Dermis microvascular lymphatic vessel endothelial cell (primary cell): Measurements from ENCODE around the gene FAM47E. TPM values are rescaled to one million over a fixed set of nuclear protein-coding genes. Genes with fewer than 3 reads are reported as not detected.
"Not testable (repeated sequence)": the region's sequence is repeated elsewhere in the genome, so short reads cannot be mapped to it uniquely, and the experiment has no call there.

Experiments
- DNase-seq, 2 donors: peaks; one replicate each; pipeline versions ENCODE4 v3.0.0 to v3.0.0-alpha.2; 2010; ENCODE audit warnings: low read depth in 2 of 2
- total RNA-seq: library from RNA; depleted of rRNA; stranded (reverse); fragments of >200 nt; gene quantifications from 2 replicates; pipeline ENCODE4 v1.2.1, GENCODE V29; 2014

Gene FAM47E
- total RNA-seq, 1 donor from 2014 or later: 0.26 TPM

- no peak for DNase-seq
Observed at GRCh38 chr4:76226418-76226817, 25.1 kb upstream of the FAM47E start.

GRCh38 chr4:76232681-76233080, 18.8 kb upstream of the FAM47E start:
- no peak for DNase-seq

GRCh38 chr4:76233083-76233482, 18.4 kb upstream of the FAM47E start:
- no peak for DNase-seq

GRCh38 chr4:76233529-76233928, 18.0 kb upstream of the FAM47E start:
- no peak for DNase-seq

- no peak for DNase-seq
Observed at GRCh38 chr4:76233967-76234678, 17.4 kb upstream of the FAM47E start.

- DNase-seq: no peak
Observed at GRCh38 chr4:76234679-76235044, 16.9 kb upstream of the FAM47E start.

GRCh38 chr4:76235407-76235806, 16.1 kb upstream of the FAM47E start:
- DNase-seq: no peak

GRCh38 chr4:76235915-76236314, 15.6 kb upstream of the FAM47E start:
- no peak for DNase-seq

GRCh38 chr4:76238236-76238635, 13.3 kb upstream of the FAM47E start:
- no peak for DNase-seq

- DNase-seq: no peak
Observed at GRCh38 chr4:76238701-76239100, 12.8 kb upstream of the FAM47E start.

GRCh38 chr4:76240236-76240635, 11.3 kb upstream of the FAM47E start:
- DNase-seq: no peak

- not testable (repeated sequence) for DNase-seq
Observed at GRCh38 chr4:76243877-76244276, 7.6 kb upstream of the FAM47E start.

GRCh38 chr4:76246025-76246424, 5.5 kb upstream of the FAM47E start:
- DNase-seq: no peak

- no peak for DNase-seq
Observed at GRCh38 chr4:76246852-76247251, 4.7 kb upstream of the FAM47E start.

GRCh38 chr4:76250962-76251361, 559 bp upstream of the FAM47E start:
- no peak for DNase-seq

GRCh38 chr4:76252271-76252653, 741 bp downstream of the FAM47E start:
- no peak for DNase-seq

GRCh38 chr4:76253511-76253910, 2.0 kb downstream of the FAM47E start:
- no peak for DNase-seq

GRCh38 chr4:76256032-76256431, 4.5 kb downstream of the FAM47E start:
- DNase-seq: no peak

GRCh38 chr4:76256968-76257367, 5.4 kb downstream of the FAM47E start:
- no peak for DNase-seq

GRCh38 chr4:76257824-76258223, 6.3 kb downstream of the FAM47E start:
- DNase-seq: no peak

GRCh38 chr4:76260571-76260970, 9.1 kb downstream of the FAM47E start:
- DNase-seq: no peak

GRCh38 chr4:76265631-76266218, 14.2 kb downstream of the FAM47E start:
- no peak for DNase-seq

GRCh38 chr4:76266627-76267026, 15.1 kb downstream of the FAM47E start:
- no peak for DNase-seq

GRCh38 chr4:76267811-76268210, 16.3 kb downstream of the FAM47E start:
- no peak for DNase-seq
